Breast epithelium (tissue), 3 donors: Measurements from ENCODE around the gene ARHGEF5.

Experiments used
- CTCF ChIP-seq, 3 donors: fragments of 450-650 bp; IDR thresholded peaks; one replicate each; pipeline ENCODE4 v1.5.1; 2016 to 2017; ENCODE audit warnings: antibody characterized with exemption in 3 of 3, mild to moderate bottlenecking in 3 of 3, moderate library complexity in 3 of 3
- POLR2A ChIP-seq: fragments of 450-650 bp; IDR thresholded peaks from one replicate; pipeline ENCODE4 v1.6.1; 2016; ENCODE audit warnings: antibody characterized with exemption, mild to moderate bottlenecking, moderate library complexity
- POLR2AphosphoS5 ChIP-seq, 3 donors: sonication (generic); formaldehyde crosslinking; IDR thresholded peaks; one replicate each; pipeline ENCODE4 v1.6.1; 2017; ENCODE audit warnings: antibody characterized with exemption in 3 of 3

GRCh38 chr7:144378651-144379050, 23.4 kb downstream of the ARHGEF5 start:
- TF ChIP-seq CTCF (IDR thresholded peaks at IDR 0.05) (no peak), POLR2AphosphoS5 (IDR thresholded peaks at IDR 0.05) (no peak), POLR2A (no peak)
